MM.1S (cell line): ENCODE results near the gene COL27A1.

ENCODE experiments used
- DNase-seq: peaks from one replicate; pipeline ENCODE4 v3.0.0-alpha.2; 2015
- H2AFZ ChIP-seq: fragments of 300-600 bp; sonication (generic); 2 replicates; pipeline ENCODE4 v1.6.0; 2016; ENCODE audit warnings: antibody characterized with exemption, low read length
- H3F3A ChIP-seq: fragments of 300-600 bp; sonication (generic); 2 replicates; pipeline ENCODE4 v1.6.1; 2016; ENCODE audit warnings: mild to moderate bottlenecking, antibody characterized with exemption, low read length, moderate library complexity, mixed read lengths; ENCODE audit not compliant: insufficient read depth
- H3K27ac ChIP-seq: fragments of 300-600 bp; sonication (generic); 2 replicates; pipeline ENCODE4 v1.5.1; 2016; ENCODE audit warnings: mild to moderate bottlenecking, low read length
- H3K27me3 ChIP-seq: fragments of 300-600 bp; sonication (generic); replicated peaks from 2 replicates; pipeline ENCODE4 v1.6.0; 2016; ENCODE audit warnings: low read length; ENCODE audit not compliant: insufficient read depth
- H3K36me3 ChIP-seq: fragments of 300-600 bp; sonication (generic); replicated peaks from 2 replicates; pipeline ENCODE4 v1.6.1; 2016; ENCODE audit warnings: mild to moderate bottlenecking, low read length, mixed read lengths; ENCODE audit not compliant: insufficient read depth
- H3K4me1 ChIP-seq: fragments of 300-600 bp; sonication (generic); 2 replicates; pipeline ENCODE4 v1.6.1; 2016; ENCODE audit warnings: low read length, mixed read lengths
- H3K4me2 ChIP-seq: fragments of 300-600 bp; sonication (generic); 2 replicates; pipeline ENCODE4 v1.6.0; 2016; ENCODE audit warnings: low read depth, low read length
- H3K4me3 ChIP-seq: fragments of 300-600 bp; sonication (generic); 2 replicates; pipeline ENCODE4 v1.5.1; 2016; ENCODE audit warnings: low read length, mixed read lengths
- H3K79me2 ChIP-seq: fragments of 300-600 bp; sonication (generic); 2 replicates; pipeline ENCODE4 v1.6.1; 2016; ENCODE audit warnings: mixed run types, low read length, mixed read lengths
- H3K9ac ChIP-seq: fragments of 300-600 bp; sonication (generic); 2 replicates; pipeline ENCODE4 v1.6.1; 2016; ENCODE audit warnings: low read length, mixed read lengths
- H3K9me2 ChIP-seq: fragments of 300-600 bp; sonication (generic); replicated peaks from 2 replicates; pipeline ENCODE4 v1.6.1; 2016; ENCODE audit warnings: mild to moderate bottlenecking, low read length, mixed read lengths; ENCODE audit not compliant: insufficient read depth
- H3K9me3 ChIP-seq: fragments of 300-600 bp; sonication (generic); replicated peaks from 2 replicates; pipeline ENCODE4 v1.6.1; 2016; ENCODE audit warnings: mild to moderate bottlenecking, low read length, mixed read lengths; ENCODE audit not compliant: insufficient read depth
- H4K20me1 ChIP-seq: fragments of 300-600 bp; sonication (generic); 2 replicates; pipeline ENCODE4 v1.6.1; 2016; ENCODE audit warnings: mild to moderate bottlenecking, low read length, moderate library complexity, mixed read lengths; ENCODE audit not compliant: insufficient read depth
- EZH2 ChIP-seq: fragments of 300-600 bp; sonication (generic); optimal IDR thresholded peaks from 2 replicates; pipeline ENCODE3; 2017; ENCODE audit warnings: low read depth, mild to moderate bottlenecking, antibody characterized with exemption, low read length, mixed read lengths
- EZH2phosphoT487 ChIP-seq: fragments of 300-600 bp; sonication (generic); IDR thresholded peaks from 2 replicates; pipeline ENCODE4 v1.6.1; 2018; ENCODE audit warnings: antibody characterized with exemption, low read length
- TF ChIP-seq, protein P1 (sequence below): fragments of 300-600 bp; sonication (generic); IDR thresholded peaks from 2 replicates; pipeline ENCODE4 v1.5.1; 2016; ENCODE audit warnings: antibody characterized with exemption, low read length, mixed read lengths

Gene COL27A1

DNA sequence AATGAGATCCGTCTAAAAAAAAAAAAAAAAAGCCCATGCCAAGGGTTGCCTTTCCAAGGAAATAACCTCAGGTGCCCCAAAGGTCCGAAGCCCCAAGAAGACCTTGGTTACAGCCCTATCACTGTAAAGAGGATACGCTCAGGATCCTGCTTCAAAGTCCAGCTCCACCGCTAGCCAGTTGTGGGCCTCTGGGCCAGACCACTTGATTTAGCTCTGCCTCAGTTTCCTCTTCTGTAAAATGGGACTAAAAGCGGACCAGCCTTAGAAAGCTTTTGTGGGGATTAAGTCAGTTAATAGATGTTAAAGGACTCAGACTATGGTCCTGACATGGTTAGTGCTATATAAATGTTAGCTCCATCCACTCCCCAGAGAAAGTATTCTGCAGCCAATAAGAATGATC, 118.9 kb downstream of the COL27A1 start:
- Histone ChIP-seq H3K9ac (no peak overlapping the region), H4K20me1 (no peaks in the 10 kb centered on the region), H3K4me1 (no peaks in the 10 kb centered on the region), H3K27ac (no peak overlapping the region), H2AFZ (no peak overlapping the region), H3K4me3 (no peak overlapping the region), H3K36me3 (no peaks in the 10 kb centered on the region), H3K4me2 (no peak overlapping the region), H3K9me3 (no peaks in the 10 kb centered on the region), H3F3A (no peaks in the 10 kb centered on the region), H3K9me2 (no peaks in the 10 kb centered on the region), H3K79me2 (no peaks in the 10 kb centered on the region), H3K27me3 (no peaks in the 10 kb centered on the region; the same call in 1 of the 2 replicates)
- DNase-seq: no peak
- TF ChIP-seq EZH2: no peak
- TF ChIP-seq, protein P1, sequence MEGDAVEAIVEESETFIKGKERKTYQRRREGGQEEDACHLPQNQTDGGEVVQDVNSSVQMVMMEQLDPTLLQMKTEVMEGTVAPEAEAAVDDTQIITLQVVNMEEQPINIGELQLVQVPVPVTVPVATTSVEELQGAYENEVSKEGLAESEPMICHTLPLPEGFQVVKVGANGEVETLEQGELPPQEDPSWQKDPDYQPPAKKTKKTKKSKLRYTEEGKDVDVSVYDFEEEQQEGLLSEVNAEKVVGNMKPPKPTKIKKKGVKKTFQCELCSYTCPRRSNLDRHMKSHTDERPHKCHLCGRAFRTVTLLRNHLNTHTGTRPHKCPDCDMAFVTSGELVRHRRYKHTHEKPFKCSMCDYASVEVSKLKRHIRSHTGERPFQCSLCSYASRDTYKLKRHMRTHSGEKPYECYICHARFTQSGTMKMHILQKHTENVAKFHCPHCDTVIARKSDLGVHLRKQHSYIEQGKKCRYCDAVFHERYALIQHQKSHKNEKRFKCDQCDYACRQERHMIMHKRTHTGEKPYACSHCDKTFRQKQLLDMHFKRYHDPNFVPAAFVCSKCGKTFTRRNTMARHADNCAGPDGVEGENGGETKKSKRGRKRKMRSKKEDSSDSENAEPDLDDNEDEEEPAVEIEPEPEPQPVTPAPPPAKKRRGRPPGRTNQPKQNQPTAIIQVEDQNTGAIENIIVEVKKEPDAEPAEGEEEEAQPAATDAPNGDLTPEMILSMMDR: no peak
- TF ChIP-seq EZH2phosphoT487: no peak

GRCh38 chr9:114275246-114276004, 120.1 kb downstream of the COL27A1 start:
- no peaks in the 10 kb centered on the region for H3K36me3 ChIP-seq
- no peaks in the 10 kb centered on the region for H3F3A ChIP-seq
- TF ChIP-seq EZH2 (no peak), EZH2phosphoT487 (no peak)
- TF ChIP-seq, protein P1: no peak
- H3K27me3 ChIP-seq: no peaks in the 10 kb centered on the region; the same call in 1 of the 2 replicates
- H3K9me2 ChIP-seq: no peaks in the 10 kb centered on the region
- no peaks in the 10 kb centered on the region for H3K79me2 ChIP-seq
- H3K27ac ChIP-seq: no peak overlapping the region
- H3K9ac ChIP-seq: no peak overlapping the region
- H3K4me2 ChIP-seq: no peak overlapping the region
- no peak overlapping the region for H2AFZ ChIP-seq
- no peak overlapping the region for H3K4me3 ChIP-seq
- DNase-seq: no peak
- H3K9me3 ChIP-seq: no peaks in the 10 kb centered on the region
- no peaks in the 10 kb centered on the region for H3K4me1 ChIP-seq
- no peaks in the 10 kb centered on the region for H4K20me1 ChIP-seq

GRCh38 chr9:114276908-114277821, 121.8 kb downstream of the COL27A1 start:
- Histone ChIP-seq H3K9me3 (no peaks in the 10 kb centered on the region), H4K20me1 (no peaks in the 10 kb centered on the region), H3K4me2 (no peak overlapping the region), H3K27me3 (no peaks in the 10 kb centered on the region; the same call in 1 of the 2 replicates), H3K79me2 (no peaks in the 10 kb centered on the region), H3K36me3 (no peaks in the 10 kb centered on the region), H3K9me2 (no peaks in the 10 kb centered on the region), H2AFZ (no peak overlapping the region), H3K4me1 (0 out of 2 replicates have a peak, but pooled peaks cover under 1% of the 10 kb centered on the region), H3K9ac (no peak overlapping the region), H3F3A (no peaks in the 10 kb centered on the region), H3K27ac (no peak overlapping the region), H3K4me3 (no peak overlapping the region)
- DNase-seq: no peak
- TF ChIP-seq EZH2: no peak
- no peak for TF ChIP-seq EZH2phosphoT487
- TF ChIP-seq, protein P1: no peak
